ENCODE measurements around the gene CXCL14.

DNA sequence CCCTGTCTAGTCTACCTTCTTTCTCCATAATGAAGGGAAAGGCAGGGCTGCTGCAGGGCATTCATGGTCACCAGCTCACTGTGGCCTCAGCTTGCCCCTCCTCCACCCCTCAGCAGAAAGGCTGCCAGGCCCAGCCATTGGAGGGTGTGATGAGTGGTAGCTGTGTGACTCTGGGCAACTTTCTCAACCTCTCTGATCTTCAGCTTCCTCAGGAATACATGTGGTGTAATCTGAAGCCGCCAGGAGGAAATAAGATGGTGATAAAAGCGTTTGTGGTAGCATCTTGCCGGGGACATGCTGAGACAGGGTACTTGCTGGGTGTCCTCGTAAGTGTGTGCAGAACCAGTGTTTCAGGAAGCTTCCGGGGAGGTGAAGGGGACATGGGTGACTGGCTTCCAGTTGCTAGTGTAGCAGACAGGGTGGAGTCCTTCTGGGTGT, 9.8 kb downstream of the CXCL14 start:
- TF ChIP-seq RAD21 (CRISPR knock-in tag; IDR thresholded peaks at IDR 0.05) (no peak), CREB1 (IDR thresholded peaks at IDR 0.05) (no peak), CREB1 (CRISPR knock-in tag; IDR thresholded peaks at IDR 0.05) (no peak), ZNF777 (CRISPR knock-in tag; IDR thresholded peaks at IDR 0.05) (no peak), TBP (CRISPR knock-in tag; IDR thresholded peaks at IDR 0.05) (no peak), NPAS2 (CRISPR knock-in tag; IDR thresholded peaks at IDR 0.05; ENCODE audit: borderline replicate concordance) (no peak), RFX5 (IDR thresholded peaks at IDR 0.05; ENCODE audit: low read depth, low read length) (no peak), PHF8 (CRISPR knock-in tag; IDR thresholded peaks at IDR 0.05) (no peak)
- TF ChIP-seq, protein P1, sequence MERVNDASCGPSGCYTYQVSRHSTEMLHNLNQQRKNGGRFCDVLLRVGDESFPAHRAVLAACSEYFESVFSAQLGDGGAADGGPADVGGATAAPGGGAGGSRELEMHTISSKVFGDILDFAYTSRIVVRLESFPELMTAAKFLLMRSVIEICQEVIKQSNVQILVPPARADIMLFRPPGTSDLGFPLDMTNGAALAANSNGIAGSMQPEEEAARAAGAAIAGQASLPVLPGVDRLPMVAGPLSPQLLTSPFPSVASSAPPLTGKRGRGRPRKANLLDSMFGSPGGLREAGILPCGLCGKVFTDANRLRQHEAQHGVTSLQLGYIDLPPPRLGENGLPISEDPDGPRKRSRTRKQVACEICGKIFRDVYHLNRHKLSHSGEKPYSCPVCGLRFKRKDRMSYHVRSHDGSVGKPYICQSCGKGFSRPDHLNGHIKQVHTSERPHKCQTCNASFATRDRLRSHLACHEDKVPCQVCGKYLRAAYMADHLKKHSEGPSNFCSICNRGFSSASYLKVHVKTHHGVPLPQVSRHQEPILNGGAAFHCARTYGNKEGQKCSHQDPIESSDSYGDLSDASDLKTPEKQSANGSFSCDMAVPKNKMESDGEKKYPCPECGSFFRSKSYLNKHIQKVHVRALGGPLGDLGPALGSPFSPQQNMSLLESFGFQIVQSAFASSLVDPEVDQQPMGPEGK (CRISPR knock-in tag; IDR thresholded peaks at IDR 0.05) = no peak

Data from HepG2 (cell line).